Stomach (tissue), 9 donors: Measurements from ENCODE around the gene ATAD1. TPM values are rescaled to one million over a fixed set of nuclear protein-coding genes. Genes with fewer than 3 reads are reported as not detected.

Experiments
- DNase-seq, 2 donors: peaks; one replicate each; pipeline versions ENCODE4 v3.0.0 to v3.0.0-alpha.2; 2013 to 2019
- H3K27ac ChIP-seq, 5 donors: fragments of 200-600 bp in 4 of 5; sonication (generic) in 4 of 5; one replicate each; pipeline ENCODE4 v1.5.1; 2013 to 2019; ENCODE audit warnings: mild to moderate bottlenecking in 1 of 5, moderate library complexity in 1 of 5
- H3K27me3 ChIP-seq, 3 donors: fragments of 200-600 bp; sonication (generic); one replicate each; pipeline ENCODE4 v1.5.1; 2017 to 2019; ENCODE audit warnings: mixed run types in 1 of 3
- H3K36me3 ChIP-seq, 4 donors: fragments of 200-600 bp; sonication (generic); 1 replicate in 3 of 4; 2 replicates in 1 of 4; pipeline ENCODE4 v1.5.1; 2016 to 2019
- H3K4me1 ChIP-seq, 4 donors: fragments of 200-600 bp; sonication (generic); one replicate each; pipeline ENCODE4 v1.5.1; 2016 to 2019
- H3K4me3 ChIP-seq, 4 donors: fragments of 200-600 bp; sonication (generic) in 3 of 4; one replicate each; pipeline ENCODE4 v1.5.1; 2016 to 2019; ENCODE audit warnings: mild to moderate bottlenecking in 1 of 4
- H3K9me3 ChIP-seq, 4 donors: fragments of 200-600 bp; sonication (generic); one replicate each; pipeline ENCODE4 v1.5.1; 2016 to 2019
- CTCF ChIP-seq, 7 experiments: fragments of 450-650 bp in 4 of 7; fragments of 200-600 bp in 3 of 7; sonication (generic) in 3 of 7; IDR thresholded peaks; one replicate each; pipeline ENCODE4 v1.5.1; 2016 to 2019; ENCODE audit warnings: antibody characterized with exemption in 7 of 7, control low read depth in 2 of 7, mild to moderate bottlenecking in 1 of 7
- EP300 ChIP-seq: sonication (generic); formaldehyde crosslinking; IDR thresholded peaks from one replicate; pipeline ENCODE4 v1.6.1; 2017; ENCODE audit warnings: antibody characterized with exemption
- POLR2A ChIP-seq, 4 donors: fragments of 450-650 bp; IDR thresholded peaks; one replicate each; pipeline ENCODE4 v1.6.1; 2016; ENCODE audit warnings: antibody characterized with exemption in 4 of 4, control low read depth in 2 of 4, mild to moderate bottlenecking in 1 of 4, moderate library complexity in 1 of 4
- POLR2AphosphoS5 ChIP-seq, 3 donors: sonication (generic); formaldehyde crosslinking; IDR thresholded peaks; one replicate each; pipeline ENCODE4 v1.6.1; 2016; ENCODE audit warnings: antibody characterized with exemption in 3 of 3
- WGBS, 5 donors: extraction: QIAGEN DNeasy Blood & Tissue Kit in 3 of 5; methylation state at CpG; one replicate each; pipeline versions ENCODE4 v1.1.5 to v1.1.7; 2013 to 2018; 5-methylcytosine and 5-hydroxymethylcytosine counted together
- intact Hi-C: fragments of 100-400 bp; cut with DNase I; formaldehyde crosslinking; loops from one replicate; pipeline ENCODE4 v1.15.1; 2023; ENCODE audit warnings: low total_unique reads
- polyA plus RNA-seq, 3 donors: library from polyadenylated mRNA; stranded (reverse); fragments of 200-250 nt; gene quantifications; one replicate each; pipeline ENCODE4 v1.2.3, GENCODE V29; 2013
- total RNA-seq, 5 donors: library from RNA; depleted of rRNA; stranded (reverse); fragments of >200 nt; gene quantifications; one replicate each; pipeline versions ENCODE4 v1.1.0 to v1.2.3, GENCODE V29; 2014 to 2016
- donor health status: healthy with polysubstance abuse.
- donor health status: Bipolar disorder and iron deficiency.
- donor health status: healthy.

Gene ATAD1
- total and polyA plus RNA-seq, 8 donors: 7.0 to 61.7 (median 13.8) TPM

DNA sequence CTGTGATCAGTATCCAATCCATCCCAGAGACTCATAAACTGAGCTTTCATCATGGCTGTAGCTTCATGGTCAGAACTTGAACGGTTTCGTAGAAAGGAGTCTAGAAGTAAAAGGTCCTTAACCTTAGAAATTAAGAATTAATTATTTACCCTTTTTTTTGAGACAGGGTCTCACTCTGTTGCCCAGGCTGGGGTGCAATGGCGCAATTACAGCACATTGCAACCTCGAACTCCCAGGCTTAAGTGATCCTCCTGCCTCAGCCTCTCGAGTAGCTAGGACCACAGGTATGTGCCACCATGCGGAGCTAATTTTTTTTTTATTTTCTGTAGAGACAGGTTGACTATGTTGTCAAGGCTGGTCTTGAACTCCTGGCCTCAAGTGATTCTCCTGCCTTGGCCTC, 41.7 kb downstream of the ATAD1 start:
- no peak for DNase-seq
- Histone ChIP-seq H3K27ac (no peak overlapping the region), H3K9me3 (no peaks in the 10 kb centered on the region), H3K36me3 (peaks cover 0 to 38% (median 33%) of the 10 kb centered on the region in 4 donors), H3K4me1 (peaks cover 0 to 18% (median 7%) of the 10 kb centered on the region in 4 donors), H3K27me3 (no peaks in the 10 kb centered on the region), H3K4me3 (no peak overlapping the region)
- WGBS, 5 donors: 95 to 97% (median 96%) methylated on average over 6 of the region's 6 CpGs
- intact Hi-C loops: no loop called here
- TF ChIP-seq EP300 (no peak), CTCF (IDR thresholded peaks at IDR 0.05) (no peak), POLR2A (IDR thresholded peaks at IDR 0.05) (no peak), POLR2AphosphoS5 (IDR thresholded peaks at IDR 0.05) (no peak)

DNA sequence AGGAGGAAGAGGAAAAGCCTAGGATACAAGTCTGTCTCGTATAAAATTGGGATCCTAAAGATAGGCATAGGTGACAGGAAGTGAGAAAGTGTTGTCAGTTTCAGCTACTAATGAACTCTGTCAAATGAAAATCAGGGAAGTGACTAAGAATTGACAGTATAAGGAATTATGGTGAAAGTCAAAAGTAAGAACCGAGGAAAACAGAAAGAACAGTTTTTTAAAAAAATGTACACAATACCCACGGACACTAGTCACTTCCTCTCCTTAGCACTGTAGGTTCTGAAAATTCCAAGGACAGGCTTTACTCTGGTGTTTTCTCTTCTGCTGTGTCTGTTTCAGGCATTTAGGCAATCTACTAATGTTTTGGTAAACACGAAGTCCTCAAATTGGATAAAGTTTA, 42.3 kb downstream of the ATAD1 start:
- intact Hi-C loops: no loop called here
- peaks cover 0 to 37% (median 32%) of the 10 kb centered on the region in 4 donors for H3K36me3 ChIP-seq
- peaks cover 0 to 18% (median 7%) of the 10 kb centered on the region in 4 donors for H3K4me1 ChIP-seq
- 33 to 56% (median 45%) methylated on average over 4 of the region's 4 CpGs for WGBS, 5 donors
- no peak for DNase-seq
- no peaks in the 10 kb centered on the region for H3K27me3 ChIP-seq
- TF ChIP-seq EP300 (no peak), POLR2AphosphoS5 (IDR thresholded peaks at IDR 0.05) (no peak), POLR2A (IDR thresholded peaks at IDR 0.05) (no peak), CTCF (IDR thresholded peaks at IDR 0.05) (no peak)
- peak overlapping the region in 3 of 5 donors; percentile 18 to 40 (median 29) for H3K27ac ChIP-seq
- no peak overlapping the region for H3K4me3 ChIP-seq
- H3K9me3 ChIP-seq: no peaks in the 10 kb centered on the region

GRCh38 chr10:87771871-87772500, 46.0 kb downstream of the ATAD1 start:
- intact Hi-C loops: no loop called here
- peak in 1 of 2 donors; percentile 35 for DNase-seq
- Histone ChIP-seq H3K4me3 (no peak overlapping the region), H3K27ac (no peak overlapping the region), H3K36me3 (peaks cover 0 to 46% (median 44%) of the 10 kb centered on the region in 4 donors), H3K4me1 (peaks cover 0 to 18% (median 7%) of the 10 kb centered on the region in 4 donors), H3K27me3 (no peaks in the 10 kb centered on the region), H3K9me3 (no peaks in the 10 kb centered on the region)
- 86 to 95% (median 91%) methylated on average over 2 of the region's 2 CpGs for WGBS, 5 donors
- TF ChIP-seq POLR2AphosphoS5 (IDR thresholded peaks at IDR 0.05): no peak
- no peak for TF ChIP-seq EP300
- peak in 4 of 7 experiments; percentile 25 to 53 (median 33) for TF ChIP-seq CTCF (IDR thresholded peaks at IDR 0.05)
- TF ChIP-seq POLR2A (IDR thresholded peaks at IDR 0.05): no peak

GRCh38 chr10:87767253-87767652, 50.8 kb downstream of the ATAD1 start:
- intact Hi-C loops: no loop called here
- DNase-seq: no peak
- peaks cover 0 to 12% (median 2%) of the 10 kb centered on the region in 4 donors for H3K4me1 ChIP-seq
- WGBS, 5 donors: 89 to 96% (median 96%) methylated on average over 5 of the region's 5 CpGs
- no peak for TF ChIP-seq POLR2AphosphoS5 (IDR thresholded peaks at IDR 0.05)
- TF ChIP-seq EP300: no peak
- no peak for TF ChIP-seq POLR2A (IDR thresholded peaks at IDR 0.05)
- no peak for TF ChIP-seq CTCF (IDR thresholded peaks at IDR 0.05)
- no peak overlapping the region for H3K27ac ChIP-seq
- H3K36me3 ChIP-seq: peaks cover 0 to 53% (median 47%) of the 10 kb centered on the region in 4 donors
- no peak overlapping the region for H3K4me3 ChIP-seq
- H3K9me3 ChIP-seq: no peaks in the 10 kb centered on the region
- no peaks in the 10 kb centered on the region for H3K27me3 ChIP-seq
